Measurements from ENCODE around the gene SDC3.

Gene SDC3

DNA sequence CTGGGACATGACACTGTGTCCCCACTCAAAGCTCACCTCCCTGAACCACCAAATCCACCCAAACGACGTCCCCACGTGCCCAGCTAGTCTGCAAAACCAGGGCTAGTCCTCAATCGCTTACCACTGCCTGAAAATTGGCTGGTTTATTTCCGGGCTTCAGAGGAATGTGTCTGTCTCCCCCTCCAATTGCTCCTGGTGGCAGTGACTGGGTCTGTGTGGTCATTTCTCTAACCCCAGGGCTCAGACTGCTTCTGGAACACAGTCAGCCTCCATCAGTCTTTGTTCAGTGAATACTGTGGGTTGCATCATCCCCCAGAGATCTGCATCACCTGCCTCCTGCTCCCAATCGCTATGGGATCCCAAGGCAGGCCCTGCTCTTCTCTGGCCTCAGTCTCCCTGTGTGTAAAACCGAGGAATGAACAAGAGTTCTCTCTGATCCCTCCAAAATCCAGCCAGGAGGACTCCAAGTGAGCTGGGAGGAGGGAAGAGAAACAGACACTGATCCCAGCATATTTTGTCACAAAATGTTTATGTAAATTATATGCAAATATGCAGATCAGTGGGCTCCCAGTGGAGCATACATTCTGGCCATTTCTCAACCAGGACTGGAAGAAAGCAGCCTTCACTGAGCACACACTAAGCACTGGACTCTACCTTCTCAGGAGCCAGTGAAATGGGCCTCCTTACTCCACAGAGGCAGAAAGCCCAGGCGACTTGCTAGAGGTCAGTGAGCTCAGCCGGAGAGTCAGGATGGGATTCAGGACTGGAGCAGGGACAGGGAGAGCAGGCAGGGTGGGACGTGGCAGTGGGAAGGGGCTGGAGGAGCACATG lies 20.9 kb downstream of the SDC3 start:
- DNase-seq: no peak

DNA sequence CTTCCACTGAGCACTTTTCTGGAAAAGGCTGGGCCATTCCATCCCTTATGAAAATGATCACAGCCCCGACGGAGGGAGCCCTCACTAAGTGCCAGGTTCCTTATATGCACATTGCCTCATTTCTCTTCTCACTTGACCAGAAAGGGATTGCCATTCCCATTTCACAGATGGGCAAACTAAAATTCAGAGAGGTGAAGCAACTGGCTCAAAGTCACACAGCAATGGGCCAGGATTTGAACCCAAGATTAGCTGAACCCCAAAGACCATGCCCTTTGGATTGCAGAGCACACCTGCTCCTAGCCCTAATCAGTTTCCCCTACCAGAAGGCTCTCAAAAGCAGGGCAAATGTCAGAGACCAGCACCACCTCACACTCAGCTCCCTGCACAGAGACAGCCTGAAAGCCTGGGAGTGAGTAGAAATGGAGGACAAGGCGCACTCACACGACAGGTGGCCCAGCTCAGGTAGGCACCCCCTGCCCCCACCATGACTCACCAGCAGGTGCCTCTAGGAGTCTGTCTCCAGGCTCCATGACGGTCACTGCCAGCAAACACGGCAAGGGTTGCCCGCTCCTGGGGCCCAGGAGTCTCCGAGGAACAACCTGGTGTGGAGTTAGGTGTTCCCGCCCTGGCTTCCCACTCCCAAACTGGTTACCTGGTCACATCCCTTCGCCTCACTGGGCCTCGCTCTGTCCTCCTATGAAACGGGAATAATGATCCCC lies 21.7 kb downstream of the SDC3 start:
- no peak for DNase-seq

DNA sequence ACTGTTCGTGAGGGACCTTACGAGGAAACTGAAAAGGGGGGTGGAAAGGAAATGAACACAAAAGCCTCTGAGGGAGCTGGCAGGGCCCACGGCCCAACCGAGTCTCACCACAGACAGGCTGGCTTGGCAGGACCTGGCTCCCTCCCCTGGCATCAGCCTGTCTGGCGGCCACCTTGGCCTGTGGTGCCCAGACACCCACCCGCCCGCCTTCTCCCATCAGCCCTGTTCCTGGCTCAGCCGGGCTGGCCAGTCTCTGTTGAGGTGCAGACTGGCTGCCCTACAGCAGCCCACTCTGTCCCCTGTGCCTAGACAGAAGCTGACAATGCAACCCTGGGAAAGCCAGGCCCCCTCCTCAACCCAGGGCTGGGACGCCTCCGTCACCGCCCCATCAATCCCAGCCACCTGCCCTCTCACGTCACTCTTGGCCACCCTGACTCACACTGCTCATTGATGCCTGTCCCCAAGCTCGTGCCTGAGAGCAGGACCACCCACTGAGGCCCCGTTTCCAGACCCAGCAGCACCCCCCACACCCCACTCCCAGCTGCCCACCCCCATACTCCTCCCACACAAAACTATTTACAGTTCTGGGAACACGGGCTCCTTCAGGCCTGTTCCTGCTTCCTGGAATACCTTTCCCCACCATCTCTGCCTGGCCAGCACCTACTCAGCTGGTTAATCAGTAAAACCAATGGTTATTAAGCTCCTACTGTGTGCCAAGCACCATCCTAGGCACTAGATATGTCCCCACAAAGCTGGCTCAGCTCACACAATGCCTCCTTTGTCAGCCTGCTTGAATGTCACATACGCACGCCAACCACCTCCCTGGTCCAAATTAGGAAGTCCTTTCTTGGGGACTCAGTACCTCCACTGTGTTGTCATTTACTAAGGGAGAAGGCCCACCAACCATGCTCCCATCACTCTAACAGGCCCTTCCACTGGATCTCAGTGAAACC lies 22.7 kb downstream of the SDC3 start:
- DNase-seq: no peak

DNA sequence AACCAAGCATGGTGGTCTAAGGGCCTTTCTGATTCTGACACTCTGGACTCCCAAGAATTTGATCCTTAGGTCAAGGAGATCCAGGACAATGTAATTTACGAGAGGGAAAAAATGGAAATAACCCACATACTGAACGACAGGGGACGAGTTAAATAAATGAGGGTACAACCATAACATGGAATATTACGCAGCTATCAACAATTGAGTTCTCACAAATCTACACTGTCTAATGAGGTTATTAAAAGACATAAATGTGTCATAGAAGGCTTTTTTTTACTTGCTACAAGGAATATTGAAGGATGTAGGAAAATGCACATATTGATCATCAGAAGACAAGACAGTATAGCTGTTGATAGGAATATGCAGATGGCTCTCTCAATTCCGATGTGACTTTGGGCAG lies 23.8 kb downstream of the SDC3 start:
- no peak for DNase-seq

DNA sequence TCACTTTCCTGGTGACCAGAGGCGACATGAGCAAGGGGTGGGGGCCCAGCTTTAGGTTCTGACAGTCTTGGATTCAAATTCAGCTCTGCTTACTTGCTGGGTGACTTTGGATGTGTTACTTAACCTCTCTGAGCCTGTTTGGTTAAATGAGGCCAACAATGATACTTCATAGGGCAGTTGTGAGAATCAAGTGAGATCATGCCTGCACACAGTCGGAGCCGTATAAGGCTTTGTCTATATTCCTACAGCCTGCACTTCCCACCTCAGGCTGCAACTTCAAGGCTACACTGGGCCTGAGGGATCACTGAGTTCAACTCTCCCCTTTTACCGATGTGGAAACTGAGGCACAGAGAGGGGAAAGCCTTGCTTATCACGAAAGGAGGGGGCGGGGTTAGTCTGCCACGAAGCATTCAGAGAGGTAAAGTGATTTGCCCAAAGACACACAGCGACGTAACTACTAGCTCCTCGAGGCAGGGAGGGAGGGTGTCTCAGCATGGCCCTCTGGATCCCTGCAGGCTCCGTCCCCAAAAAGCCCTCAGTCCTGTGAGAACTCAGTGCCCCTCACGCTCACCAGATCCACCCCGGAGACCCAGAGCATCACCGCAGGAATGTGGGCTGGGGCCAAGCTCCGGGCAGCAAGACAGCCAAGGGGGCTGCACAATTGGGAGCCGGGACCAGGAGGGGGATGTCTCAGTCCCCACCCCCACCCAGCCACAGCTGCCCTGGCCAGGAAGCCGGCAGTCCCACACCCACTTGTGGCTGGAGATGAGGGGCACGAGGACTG lies 25.0 kb downstream of the SDC3 start:
- no peak for DNase-seq

DNA sequence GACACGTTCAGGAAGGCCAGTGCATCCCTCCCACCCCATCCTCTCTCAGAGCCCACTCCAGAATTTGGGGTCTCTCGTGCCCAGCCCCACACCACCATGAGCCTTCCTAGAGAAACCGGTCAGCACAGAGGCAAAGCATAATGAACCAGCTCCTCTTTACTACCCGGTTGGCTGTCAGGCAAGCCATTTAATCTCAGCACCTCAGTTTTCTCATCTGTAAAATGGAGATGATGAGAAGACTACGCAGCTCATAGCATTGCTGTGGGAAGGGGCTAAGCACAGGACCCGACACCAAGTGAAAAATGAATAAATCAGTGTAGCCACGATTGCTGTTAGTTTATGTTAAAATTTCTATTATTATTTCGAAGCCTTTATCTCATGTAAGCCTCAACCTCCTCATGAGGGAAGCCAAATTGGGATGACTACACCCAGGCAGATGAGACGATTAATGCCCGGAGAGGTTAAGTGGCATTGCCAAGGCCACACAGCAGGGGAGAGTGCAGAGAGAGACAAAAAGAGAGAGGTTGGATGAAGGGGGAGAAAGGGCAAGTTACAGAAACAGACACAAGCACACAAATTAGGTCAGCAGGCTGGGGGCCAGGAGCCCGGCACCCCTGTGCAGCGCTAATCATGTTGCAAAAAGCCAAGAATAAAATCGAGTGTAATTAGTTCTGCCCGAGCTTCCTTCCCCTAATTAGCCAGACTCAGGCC lies 25.7 kb downstream of the SDC3 start:
- DNase-seq: no peak

DNA sequence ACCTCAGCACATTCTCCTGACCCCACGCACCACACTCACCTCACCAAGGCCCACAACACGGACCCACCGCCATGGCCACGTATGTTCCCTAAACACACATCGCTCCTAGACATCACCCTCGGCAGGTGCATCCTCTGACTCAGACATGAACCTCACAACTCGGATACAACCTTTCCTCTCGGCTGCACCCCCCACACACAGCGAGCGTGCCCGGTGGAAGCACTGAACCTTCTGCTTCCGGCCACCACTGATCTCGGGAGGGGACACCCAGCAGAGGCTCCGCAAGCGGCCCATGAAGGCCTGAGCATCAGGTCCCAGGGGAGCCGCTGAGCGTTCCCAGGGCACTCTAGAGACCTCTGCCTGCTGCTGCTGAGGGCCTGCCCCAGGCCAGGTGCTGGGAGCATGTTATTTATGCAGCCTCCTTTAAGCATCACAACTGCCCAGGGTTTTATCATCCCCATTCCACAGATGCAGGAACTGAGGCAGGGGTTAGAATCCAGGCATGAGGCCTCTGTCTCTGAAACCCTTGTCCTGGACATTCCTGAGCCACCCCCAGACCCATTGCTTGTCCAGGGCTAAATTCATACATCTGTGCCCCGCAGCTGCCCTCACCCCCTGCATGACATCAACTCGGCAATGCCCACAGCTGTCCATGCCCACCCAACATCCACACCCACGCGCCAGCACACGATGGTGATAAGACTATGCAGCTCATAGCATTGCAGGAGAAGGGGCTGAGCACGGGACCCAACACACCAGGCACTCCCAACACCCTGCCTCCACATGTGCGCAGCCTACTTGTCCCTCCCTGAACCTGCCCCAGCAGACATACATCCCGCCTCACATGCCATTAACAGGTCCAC lies 27.0 kb downstream of the SDC3 start:
- DNase-seq: no peak

DNA sequence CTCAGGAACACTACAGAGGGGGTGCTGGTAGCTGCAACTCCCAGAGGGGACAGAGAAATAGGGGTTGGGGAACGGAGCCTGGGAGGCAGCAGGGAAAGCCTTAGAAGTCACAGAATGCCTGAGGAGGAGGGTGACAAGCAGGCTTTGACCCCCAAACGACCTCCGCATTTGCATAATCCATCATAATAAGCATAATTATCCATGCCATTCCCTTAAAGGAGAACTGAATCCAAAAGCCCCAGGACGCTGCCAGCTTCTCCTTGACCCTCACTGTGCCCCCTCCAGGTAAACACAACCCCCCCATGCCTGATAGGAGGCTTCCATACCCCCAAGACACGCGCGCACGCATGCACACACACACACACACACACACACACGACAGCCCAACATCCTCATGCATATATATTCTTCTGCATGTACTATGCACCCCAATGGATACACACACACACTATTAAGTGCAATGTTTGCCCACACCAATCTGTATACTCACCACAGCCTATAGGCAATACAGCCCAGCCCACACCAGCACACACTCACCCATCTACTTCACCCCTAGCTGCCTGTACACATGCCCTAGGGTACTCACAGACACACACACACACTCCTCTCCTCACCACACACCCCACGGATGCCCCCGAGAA lies 27.8 kb downstream of the SDC3 start:
- no peak for DNase-seq

DNA sequence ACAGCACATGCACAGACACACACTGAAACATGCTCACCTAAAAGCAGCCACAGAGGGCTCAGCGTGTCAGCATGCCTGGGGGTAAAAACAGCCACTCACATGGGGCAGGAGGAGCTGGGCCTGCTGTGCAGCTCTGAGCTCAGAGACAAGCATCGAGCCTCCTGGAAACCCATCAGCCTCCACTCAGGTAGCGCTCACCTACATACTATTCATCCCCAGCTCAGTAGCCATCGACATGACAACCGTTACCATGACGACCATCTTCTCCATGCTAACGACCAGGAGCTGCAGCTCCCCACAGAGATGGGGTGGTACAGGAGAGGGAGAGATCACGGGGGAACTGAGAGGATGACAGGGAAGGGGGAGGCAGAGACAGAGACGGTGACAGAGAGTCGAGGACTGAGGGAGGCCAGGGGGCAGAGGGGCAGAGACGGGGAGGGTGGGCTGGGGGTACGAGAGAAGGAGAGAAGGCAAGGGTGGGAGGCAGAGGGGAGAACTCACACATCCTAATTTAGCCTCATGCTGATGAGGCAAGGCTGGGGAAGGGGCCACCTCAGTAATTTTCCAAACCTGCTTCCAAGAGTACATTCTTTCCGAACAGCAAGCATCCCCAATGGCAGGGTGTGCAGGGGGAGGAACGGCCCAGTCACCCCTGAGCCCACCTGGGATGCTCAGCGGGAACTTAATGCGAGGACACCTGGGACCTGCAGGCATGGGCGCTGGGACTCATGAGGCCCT lies 28.4 kb downstream of the SDC3 start:
- no peak for DNase-seq

DNA sequence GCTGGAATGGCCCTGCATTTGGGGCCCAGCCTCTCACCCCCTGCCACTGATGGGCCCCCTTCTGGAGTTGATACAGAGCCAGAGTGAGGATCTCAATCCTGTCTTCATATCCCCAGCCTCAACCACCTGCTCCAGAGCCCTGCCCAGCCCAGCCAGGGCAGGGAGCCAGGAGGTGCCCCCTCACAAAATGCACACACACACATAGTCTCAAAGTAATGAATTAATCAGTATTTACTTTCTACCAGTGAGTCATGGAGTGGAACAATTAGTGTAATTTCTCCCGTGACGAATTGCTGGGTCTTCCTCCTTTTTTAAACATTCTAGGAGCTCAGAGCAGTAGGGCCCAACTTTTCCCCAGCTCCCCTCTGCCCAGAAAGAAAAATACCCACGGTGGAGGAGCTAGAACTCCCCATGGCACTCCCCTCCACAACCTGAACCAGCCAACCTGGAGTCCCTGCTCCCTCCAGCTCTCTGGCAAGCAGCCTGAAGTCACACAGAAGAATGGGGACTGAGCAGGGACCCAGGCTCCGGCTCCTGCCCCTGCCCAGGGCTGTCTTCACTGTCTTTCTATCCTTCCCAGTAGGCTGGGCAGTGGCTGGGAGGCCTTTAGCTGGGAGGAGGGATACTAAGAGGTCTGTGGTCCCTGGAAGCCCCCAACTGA lies 29.3 kb downstream of the SDC3 start:
- DNase-seq: no peak

DNA sequence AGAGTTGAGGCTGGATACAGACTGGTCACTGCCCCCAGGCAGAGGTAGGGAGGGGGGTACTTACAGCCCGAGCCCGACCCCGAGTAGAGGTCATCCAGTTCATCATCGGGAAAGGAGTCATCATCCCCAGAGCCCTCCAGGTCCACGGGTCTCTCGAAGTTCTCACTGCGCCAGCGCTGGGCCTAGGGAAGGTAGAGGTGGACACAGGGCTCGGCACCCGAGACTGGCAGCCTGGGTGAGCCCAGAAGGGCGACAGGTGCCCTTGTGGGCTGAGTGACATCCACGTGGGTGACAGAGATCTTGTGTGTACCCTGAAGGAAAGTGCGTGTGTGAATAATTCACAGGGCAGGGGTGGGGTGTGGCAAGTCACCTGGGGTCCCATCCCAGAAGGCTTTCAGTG lies 30.0 kb downstream of the SDC3 start:
- DNase-seq: no peak

DNA sequence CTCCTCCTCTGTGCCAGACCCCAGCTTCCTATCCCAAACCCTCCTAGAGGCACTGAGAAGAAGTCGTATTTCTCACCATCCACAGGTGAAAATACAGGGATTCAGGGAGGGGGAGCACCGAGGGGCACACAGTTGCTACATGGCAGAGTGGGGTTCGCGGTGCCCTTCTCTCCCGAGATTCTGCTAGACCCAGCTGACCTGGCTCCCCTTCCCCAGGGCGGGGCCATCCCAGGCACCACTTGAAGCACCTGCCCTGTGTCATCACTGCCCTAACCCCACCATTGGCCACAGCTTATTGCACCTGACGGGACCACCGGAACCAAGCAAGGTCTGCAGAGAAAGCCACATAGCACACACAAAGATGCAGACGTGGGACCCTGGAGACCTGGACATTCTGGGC lies 30.5 kb downstream of the SDC3 start:
- no peak for DNase-seq

DNA sequence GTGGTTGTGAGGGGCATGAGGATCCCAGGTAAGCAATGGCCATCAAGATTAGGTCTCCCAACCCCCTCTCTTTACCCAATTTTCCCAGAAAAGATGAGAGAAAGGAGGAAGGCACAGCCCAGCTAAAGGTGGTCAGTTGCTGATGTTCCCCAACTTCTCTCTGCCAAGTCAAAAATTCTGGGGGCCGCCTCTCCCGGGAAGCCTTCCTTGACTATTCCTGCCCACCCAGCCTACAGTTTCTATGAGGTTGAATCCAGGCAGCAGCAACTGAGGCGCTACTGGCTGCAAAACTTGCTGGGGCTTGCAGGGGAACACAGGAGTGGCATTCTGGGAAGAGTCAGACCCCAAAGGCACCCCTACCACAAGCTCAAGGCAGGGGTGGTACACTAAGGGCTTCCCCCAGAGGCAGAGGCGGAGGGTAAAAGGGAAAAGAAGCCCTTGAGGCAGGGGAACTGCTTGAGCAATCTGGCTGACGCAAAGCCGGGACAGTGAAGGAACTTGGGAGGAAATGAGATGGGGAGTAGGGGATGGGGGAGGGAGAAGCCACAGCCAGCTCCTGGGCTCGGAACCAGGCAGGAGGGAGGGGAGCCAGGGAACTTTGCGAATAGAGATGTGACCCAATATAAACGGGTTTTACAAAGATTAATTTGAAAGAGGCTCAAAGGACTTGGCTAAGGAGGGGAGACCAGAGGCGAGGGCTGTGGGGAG lies 31.2 kb downstream of the SDC3 start:
- DNase-seq: no peak

DNA sequence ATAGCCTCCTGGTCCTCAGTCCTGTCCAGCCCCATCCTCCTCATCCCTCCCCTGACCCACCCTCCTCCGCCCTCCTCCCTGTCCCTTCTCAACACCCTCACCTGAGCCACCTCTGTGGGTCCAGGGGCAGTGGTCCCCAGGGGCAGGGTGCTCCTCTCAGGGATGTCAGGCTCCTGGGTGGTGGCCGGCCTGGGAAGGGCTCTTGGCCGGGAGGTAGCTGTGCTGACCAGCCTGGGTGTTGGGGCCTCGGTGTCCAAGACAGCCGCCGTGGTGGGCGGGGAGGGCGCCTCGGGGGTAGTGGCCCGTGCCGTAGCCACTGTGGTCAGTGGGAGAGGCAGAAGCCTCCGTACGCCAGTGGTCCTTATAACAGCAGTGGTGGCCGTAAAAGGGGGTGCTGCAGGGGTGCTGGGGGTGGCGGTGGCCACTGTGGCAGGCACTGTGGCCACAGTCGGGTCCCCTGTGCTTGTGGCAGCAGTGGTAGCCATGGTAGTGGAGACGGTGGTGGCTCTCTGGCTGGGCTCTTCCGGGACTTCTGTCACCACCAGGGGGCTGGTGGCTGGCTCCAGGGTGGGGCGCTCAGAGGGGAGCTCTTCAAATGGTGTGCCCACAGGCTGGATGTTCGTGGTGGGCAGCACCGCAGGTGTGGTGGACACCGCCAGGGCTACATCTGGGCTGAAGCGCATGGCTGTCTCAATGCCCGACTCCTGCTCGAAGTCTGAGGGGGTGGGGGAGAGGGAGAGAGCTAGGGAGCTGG lies 31.9 kb downstream of the SDC3 start:
- no peak for DNase-seq

DNA sequence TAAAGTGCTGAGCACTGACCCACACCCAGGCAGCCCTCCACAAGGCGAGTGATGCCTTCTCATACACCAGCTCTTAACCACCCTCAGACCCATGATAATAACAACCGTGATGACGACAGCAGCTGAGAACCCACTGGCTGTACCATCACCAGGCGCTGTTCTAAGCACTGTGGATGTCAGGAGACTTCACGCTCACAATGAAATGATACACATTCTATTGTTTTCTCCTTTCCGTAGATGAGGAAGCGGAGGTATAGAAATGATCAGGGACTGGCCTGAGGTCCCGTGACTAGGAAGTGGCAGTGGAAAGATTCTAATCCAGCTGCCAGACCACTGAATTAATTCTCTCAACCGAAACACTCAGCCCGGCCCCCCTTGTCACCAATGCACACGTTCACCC lies 32.6 kb downstream of the SDC3 start:
- no peak for DNase-seq

DNA sequence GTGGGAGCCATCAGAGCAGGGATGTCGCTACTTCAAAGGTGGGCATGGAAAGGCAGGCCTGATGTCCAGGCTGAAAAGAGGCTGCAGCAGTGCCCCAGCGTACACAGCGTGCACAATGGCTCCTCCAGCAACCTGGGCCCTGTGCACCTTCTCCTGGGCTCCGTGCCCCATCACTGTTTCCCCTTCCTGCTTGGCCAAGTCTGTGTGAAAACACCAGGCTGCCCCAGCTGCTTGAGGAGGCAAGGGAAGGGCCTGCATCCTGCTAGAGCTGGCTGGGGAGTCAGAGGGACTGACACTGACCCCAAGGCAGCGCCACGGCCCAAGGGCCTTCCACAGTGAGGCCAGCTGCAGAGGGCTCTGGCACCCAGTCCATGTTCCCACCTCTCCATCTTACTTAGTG lies 33.4 kb downstream of the SDC3 start:
- no peak for DNase-seq

DNA sequence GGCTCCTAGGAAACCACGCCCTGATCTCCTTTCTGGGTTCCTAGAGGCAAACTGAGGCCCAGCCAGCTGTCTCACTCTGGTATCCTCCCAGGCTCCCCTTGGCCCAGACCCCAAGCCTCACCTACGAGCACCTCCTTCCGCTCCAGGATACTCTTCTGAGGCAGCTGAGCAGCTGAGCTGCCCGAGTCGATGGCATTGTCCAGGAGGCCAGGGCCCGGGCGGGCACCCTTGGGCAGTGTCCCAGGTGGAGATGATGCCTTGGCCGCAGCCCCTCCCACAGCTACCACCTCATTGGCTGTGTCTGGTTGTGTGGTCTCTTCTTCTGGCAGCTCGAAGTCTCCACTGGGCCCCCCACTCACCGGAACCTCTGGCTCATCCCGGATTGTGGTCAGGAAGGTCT lies 34.4 kb downstream of the SDC3 start:
- no peak for DNase-seq

DNA sequence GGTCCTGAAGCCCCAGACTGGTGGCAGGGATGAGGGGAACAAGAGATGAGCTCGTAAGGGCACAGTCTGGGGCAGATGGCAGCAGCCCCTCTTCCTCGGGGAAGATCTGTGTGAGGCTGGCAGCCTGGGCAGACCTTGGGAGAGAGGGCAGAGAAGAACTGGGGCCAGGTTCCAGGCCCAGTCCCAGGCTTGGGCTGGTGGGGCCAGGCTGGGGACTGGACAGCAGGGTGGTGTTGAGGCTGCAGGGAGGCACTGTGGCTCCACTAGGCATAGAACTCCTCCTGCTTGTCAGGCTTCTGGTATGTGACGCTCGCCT lies 35.7 kb downstream of the SDC3 start:
- no peak for DNase-seq

Measured in NK-92 treated with Interleukin-12 subunit alpha and Interleukin-12 subunit beta, amount 100 ng/mL, for 24 hours (cell line).